CD14-positive monocyte (primary cell): ENCODE results near the gene ZCCHC10. TPM values are rescaled to one million over a fixed set of nuclear protein-coding genes. Genes with fewer than 3 reads are reported as not detected.
"Not testable (repeated sequence)": the region's sequence is repeated elsewhere in the genome, so short reads cannot be mapped to it uniquely, and the experiment has no call there.

Experiments used
- DNase-seq, 3 donors: peaks; one replicate each; pipeline ENCODE4 v3.0.0-alpha.2; 2011 to 2022
- H2AFZ ChIP-seq: 2 replicates; pipeline ENCODE4 v1.6.0; 2012; ENCODE audit warnings: mild to moderate bottlenecking, low read depth, low read length, inconsistent platforms; ENCODE audit not compliant: insufficient read depth, poor library complexity, severe bottlenecking
- H3K27ac ChIP-seq, 2 donors: 1 replicate in 1 of 2; 2 replicates in 1 of 2; pipeline ENCODE4 v1.5.1; 2012 to 2013; ENCODE audit warnings: low read length in 2 of 2, control low read depth in 1 of 2, inconsistent platforms in 1 of 2, low read depth in 1 of 2, mild to moderate bottlenecking in 1 of 2
- H3K27me3 ChIP-seq, 2 donors: one replicate each; pipeline versions ENCODE4 v1.6.0 to v1.6.1; 2011 to 2013; ENCODE audit warnings: low read length in 2 of 2; ENCODE audit not compliant: control insufficient read depth in 2 of 2, insufficient read depth in 2 of 2
- H3K36me3 ChIP-seq, 2 donors: replicated peaks in 1 of 2; 1 replicate in 1 of 2; 2 replicates in 1 of 2; pipeline versions ENCODE4 v1.5.1 to v1.6.1; 2012 to 2013; ENCODE audit warnings: low read length in 2 of 2, control low read depth in 1 of 2, inconsistent platforms in 1 of 2, mild to moderate bottlenecking in 1 of 2; ENCODE audit not compliant: insufficient read depth in 2 of 2, control insufficient read depth in 1 of 2
- H3K4me1 ChIP-seq, 2 donors: 1 replicate in 1 of 2; 2 replicates in 1 of 2; pipeline versions ENCODE4 v1.5.1 to v1.6.1; 2012 to 2013; ENCODE audit warnings: low read length in 2 of 2, control low read depth in 1 of 2, inconsistent platforms in 1 of 2, mild to moderate bottlenecking in 1 of 2, moderate library complexity in 1 of 2; ENCODE audit not compliant: insufficient read depth in 2 of 2, control insufficient read depth in 1 of 2
- H3K4me2 ChIP-seq: replicated peaks from 2 replicates; pipeline ENCODE3; 2012; ENCODE audit warnings: low read length, moderate library complexity, mild to moderate bottlenecking; ENCODE audit not compliant: poor library complexity, severe bottlenecking; ENCODE audit errors: extremely low read depth
- H3K4me3 ChIP-seq, 3 experiments: fragments of 200-600 bp in 1 of 3; sonication (generic) in 1 of 3; replicated peaks in 1 of 3; 1 replicate in 2 of 3; 2 replicates in 1 of 3; pipeline ENCODE4 v1.5.1; 2011 to 2013; ENCODE audit warnings: low read length in 3 of 3, mild to moderate bottlenecking in 3 of 3, control low read depth in 2 of 3, low read depth in 2 of 3, inconsistent platforms in 1 of 3, moderate library complexity in 1 of 3
- H3K79me2 ChIP-seq: 2 replicates; pipeline ENCODE4 v1.6.0; 2012; ENCODE audit warnings: mild to moderate bottlenecking, control low read depth, inconsistent platforms, low read length, moderate library complexity; ENCODE audit not compliant: insufficient read depth
- H3K9ac ChIP-seq: 2 replicates; pipeline ENCODE4 v1.6.0; 2017; ENCODE audit warnings: low read length, mild to moderate bottlenecking; ENCODE audit not compliant: insufficient read depth, poor library complexity, severe bottlenecking
- H3K9me3 ChIP-seq, 2 donors: replicated peaks in 1 of 2; 1 replicate in 1 of 2; 2 replicates in 1 of 2; pipeline versions ENCODE4 v1.5.1 to v1.6.1; 2012 to 2013; ENCODE audit warnings: low read length in 2 of 2, control low read depth in 1 of 2; ENCODE audit not compliant: control insufficient read depth in 1 of 2, insufficient read depth in 1 of 2
- H4K20me1 ChIP-seq: 2 replicates; pipeline ENCODE4 v1.6.0; 2012; ENCODE audit warnings: mild to moderate bottlenecking, low read length, control low read depth, moderate library complexity; ENCODE audit not compliant: insufficient read depth
- H3K27ac Mint-ChIP-seq, 7 donors: one replicate each; pipeline ENCODE4 v1.8.0; 2020; ENCODE audit warnings: mild to moderate bottlenecking in 7 of 7, mixed read lengths in 7 of 7, moderate library complexity in 6 of 7, inconsistent platforms in 2 of 7
- H3K27me3 Mint-ChIP-seq, 3 donors: one replicate each; pipeline ENCODE4 v1.8.0; 2021 to 2022; ENCODE audit warnings: low read depth in 3 of 3, mild to moderate bottlenecking in 3 of 3, mixed read lengths in 3 of 3, moderate library complexity in 3 of 3, inconsistent platforms in 1 of 3
- H3K36me3 Mint-ChIP-seq, 2 donors: one replicate each; pipeline ENCODE4 v1.8.0; 2020; ENCODE audit warnings: mixed read lengths in 2 of 2, inconsistent platforms in 1 of 2, mild to moderate bottlenecking in 1 of 2
- H3K4me1 Mint-ChIP-seq: one replicate; pipeline ENCODE4 v1.8.0; 2020; ENCODE audit warnings: mild to moderate bottlenecking, mixed read lengths
- H3K4me3 Mint-ChIP-seq, 2 donors: one replicate each; pipeline ENCODE4 v1.8.0; 2020; ENCODE audit warnings: mild to moderate bottlenecking in 2 of 2, mixed read lengths in 2 of 2, moderate library complexity in 1 of 2
- H3K9me3 Mint-ChIP-seq, 7 donors: one replicate each; pipeline ENCODE4 v1.8.0; 2020 to 2022; ENCODE audit warnings: mixed read lengths in 7 of 7, mild to moderate bottlenecking in 6 of 7, moderate library complexity in 6 of 7, inconsistent platforms in 2 of 7
- CTCF ChIP-seq: fragments of 200-600 bp; IDR thresholded peaks from one replicate; pipeline ENCODE4 v1.8.0; 2022; ENCODE audit warnings: antibody characterized with exemption, mild to moderate bottlenecking
- WGBS: methylation state at CpG from one replicate; pipeline ENCODE4 v1.1.5; 2013; ENCODE audit warnings: missing lambda C conversion rate; ENCODE audit not compliant: insufficient coverage; 5-methylcytosine and 5-hydroxymethylcytosine counted together
- intact Hi-C, 2 donors: fragments of 100-400 bp; cut with micrococcal nuclease; formaldehyde crosslinking; loops; one replicate each; pipeline versions ENCODE4 v1.15.0 to v1.15.1; 2023
- polyA plus RNA-seq, 3 donors: library from polyadenylated mRNA; depleted of rRNA in 1 of 3; unstranded in 2 of 3; stranded (reverse) in 1 of 3; fragments of 300-500 nt in 2 of 3; fragments of >200 nt in 1 of 3; fragmentation: Illumina TruSeq in 2 of 3; gene quantifications; 1 replicate in 2 of 3; 2 replicates in 1 of 3; pipeline ENCODE4 v1.2.3, GENCODE V29; 2012 to 2021

Gene ZCCHC10
- polyA plus RNA-seq, 3 donors: 10.7 to 52.7 (median 45.3) TPM

DNA sequence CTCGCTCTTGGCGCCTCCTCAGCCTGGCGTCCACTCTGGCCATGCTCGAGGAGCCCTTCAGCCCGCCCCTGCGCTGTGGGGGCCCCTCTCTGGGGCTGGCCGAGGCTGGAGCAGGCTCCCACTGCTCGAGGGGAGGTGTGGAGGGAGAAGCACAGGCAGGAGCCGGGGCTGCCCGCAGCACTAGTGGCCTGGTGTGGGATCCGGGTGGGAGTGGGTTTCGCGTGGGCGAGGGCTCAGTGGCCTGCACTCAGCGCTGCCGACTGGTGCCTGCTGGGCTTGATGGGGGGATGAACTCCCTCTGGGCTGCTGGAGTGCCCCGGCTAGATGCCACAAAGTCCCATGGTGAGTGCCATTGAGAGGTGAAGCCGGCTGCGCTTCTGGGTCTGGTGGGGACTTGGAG is 21.1 kb upstream of the ZCCHC10 start:
- TF ChIP-seq CTCF: no peak
- no peaks in the 10 kb centered on the region for H3K9me3 ChIP-seq
- no peak for DNase-seq
- peaks cover 16% of the 10 kb centered on the region for H3K79me2 ChIP-seq
- Mint-ChIP-seq H3K27me3 (peaks cover 0 to 1% (median 1%) of the 10 kb centered on the region in 3 donors), H3K4me1 (peaks cover 12% of the 10 kb centered on the region), H3K4me3 (no peak overlapping the region), H3K36me3 (peaks cover 0 to 3% of the 10 kb centered on the region in 2 donors), H3K27ac (no peak overlapping the region), H3K9me3 (peaks cover 0 to 4% (median 0%) of the 10 kb centered on the region in 7 donors)
- no peak overlapping the region for H3K4me2 ChIP-seq
- H3K4me1 ChIP-seq: peaks cover 9 to 12% of the 10 kb centered on the region in 2 donors
- WGBS: 96% methylated on average over 18 of the region's 19 CpGs
- H2AFZ ChIP-seq: no peak overlapping the region
- intact Hi-C loops: no loop called here
- H3K4me3 ChIP-seq: no peak overlapping the region
- H4K20me1 ChIP-seq: no peaks in the 10 kb centered on the region
- H3K9ac ChIP-seq: no peak overlapping the region
- no peaks in the 10 kb centered on the region for H3K36me3 ChIP-seq
- no peak overlapping the region for H3K27ac ChIP-seq
- no peaks in the 10 kb centered on the region for H3K27me3 ChIP-seq

GRCh38 chr5:133046560-133046959 is 20.2 kb upstream of the ZCCHC10 start:
- H3K27ac Mint-ChIP-seq, H3K9ac ChIP-seq, H3K4me2 ChIP-seq, H3K27me3 Mint-ChIP-seq, H3K9me3 Mint-ChIP-seq, DNase-seq, H3K9me3 ChIP-seq, H3K4me3 ChIP-seq, H3K36me3 Mint-ChIP-seq, H3K27me3 ChIP-seq, H2AFZ ChIP-seq, H4K20me1 ChIP-seq, H3K27ac ChIP-seq, H3K36me3 ChIP-seq, intact Hi-C loops, H3K4me3 Mint-ChIP-seq: not testable (repeated sequence)
- Histone ChIP-seq H3K4me1 (peaks cover 9 to 12% of the 10 kb centered on the region in 2 donors), H3K79me2 (peaks cover 11% of the 10 kb centered on the region)
- 59% methylated on average over 3 of the region's 8 CpGs for WGBS
- peaks cover 12% of the 10 kb centered on the region for H3K4me1 Mint-ChIP-seq
